HFFc6 (cell line): Measurements from ENCODE around the gene S100A3. TPM values are rescaled to one million over a fixed set of nuclear protein-coding genes. Genes with fewer than 3 reads are reported as not detected.
A peak's percentile ranks its signal among the peaks of the same experiment; 100 is the strongest.
"Not testable (repeated sequence)": the region's sequence is repeated elsewhere in the genome, so short reads cannot be mapped to it uniquely, and the experiment has no call there.

Experiments used
- DNase-seq: peaks from one replicate; pipeline ENCODE4 v3.0.0-alpha.2; 2018
- H3K27ac Mint-ChIP-seq: 2 replicates; pipeline ENCODE4 v1.8.0; 2020; ENCODE audit warnings: mild to moderate bottlenecking, mixed read lengths
- H3K27me3 Mint-ChIP-seq: 2 replicates; pipeline ENCODE4 v1.8.0; 2021; ENCODE audit warnings: mild to moderate bottlenecking, moderate library complexity, mixed read lengths; ENCODE audit not compliant: insufficient read depth
- H3K36me3 Mint-ChIP-seq: 2 replicates; pipeline ENCODE4 v1.8.0; 2021; ENCODE audit warnings: low read depth, mixed read lengths
- H3K4me1 Mint-ChIP-seq: 2 replicates; pipeline ENCODE4 v1.8.0; 2020; ENCODE audit warnings: low read depth, mixed read lengths
- H3K4me3 Mint-ChIP-seq: 2 replicates; pipeline ENCODE4 v1.8.0; 2020; ENCODE audit warnings: mild to moderate bottlenecking, moderate library complexity, mixed read lengths
- H3K9me3 Mint-ChIP-seq: 2 replicates; pipeline ENCODE4 v1.8.0; 2020; ENCODE audit warnings: mild to moderate bottlenecking, mixed read lengths
- total RNA-seq, 6 experiments: library from RNA; stranded (reverse); fragmentation: NEBNext Ultra II Directional; extraction: Animal tissue kit (Norgen Biotek cat#: 25700); gene quantifications; 2 replicates in 1 of 6; 3 replicates in 5 of 6; pipeline ENCODE4 v1.2.3, GENCODE V29; 2021
- TF ChIP-seq, protein P1 (sequence below): fragments of 200-600 bp; sonication (generic); IDR thresholded peaks from 2 replicates; pipeline ENCODE4 v1.5.0; 2021; ENCODE audit warnings: antibody characterized with exemption, mild to moderate bottlenecking

Gene S100A3
- total RNA-seq, 6 experiments from 2014 or later: 3.4 to 5.6 (median 5.1) TPM

DNA sequence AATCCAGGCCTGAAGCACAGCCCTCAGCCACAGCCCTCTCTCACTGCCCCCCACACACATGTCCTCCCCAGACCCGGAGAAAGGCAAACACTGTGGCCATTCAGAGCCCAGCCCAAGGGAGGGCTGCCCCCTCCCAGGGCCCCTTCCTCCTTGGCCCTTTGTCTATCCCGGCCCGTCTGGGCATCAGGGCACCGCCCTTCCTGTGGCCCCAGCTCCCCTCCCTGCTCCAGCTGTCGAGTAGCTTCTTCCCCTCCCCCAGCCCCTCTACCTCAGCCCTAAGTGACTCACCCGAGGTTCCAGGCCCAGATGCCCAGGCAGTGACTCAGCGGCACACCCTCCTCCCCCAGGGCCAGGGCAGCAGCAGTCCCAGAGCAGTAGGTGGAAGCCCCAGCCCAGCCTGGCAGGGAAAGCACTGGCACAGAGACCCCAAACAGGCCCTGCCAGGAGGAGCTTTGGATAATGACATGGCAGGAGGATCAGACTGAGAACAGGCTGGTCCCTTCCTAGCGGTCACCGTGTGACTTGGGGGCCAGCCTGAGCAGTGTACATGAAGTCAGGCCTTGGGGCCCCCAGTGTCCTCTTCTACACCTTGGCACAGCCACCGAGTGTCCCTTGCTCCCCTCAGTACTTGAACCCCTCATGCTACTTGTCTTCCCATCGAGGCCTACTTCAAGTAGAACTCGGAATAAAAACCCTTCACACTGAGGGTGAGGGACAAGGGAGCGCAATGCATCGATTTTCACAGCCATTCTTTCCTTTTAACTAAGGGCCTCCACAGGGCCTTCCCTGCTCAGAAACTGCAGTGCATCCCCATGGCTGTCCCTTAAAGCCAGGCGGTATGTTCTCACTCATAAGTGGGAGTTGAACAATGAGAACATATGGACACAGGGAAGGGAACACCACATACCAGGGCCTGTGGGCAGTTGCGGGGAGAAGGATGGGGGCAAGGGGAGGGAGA is 17.6 kb upstream of the S100A3 start:
- Mint-ChIP-seq H3K27me3 (peaks cover 1% of the 10 kb centered on the region), H3K4me1 (peaks cover 67% of the 10 kb centered on the region), H3K27ac (peak overlapping the region; percentile 100), H3K9me3 (no peaks in the 10 kb centered on the region), H3K4me3 (peak overlapping the region; percentile 69), H3K36me3 (no peaks in the 10 kb centered on the region)
- peak; percentile 97 for DNase-seq
- TF ChIP-seq, protein P1, sequence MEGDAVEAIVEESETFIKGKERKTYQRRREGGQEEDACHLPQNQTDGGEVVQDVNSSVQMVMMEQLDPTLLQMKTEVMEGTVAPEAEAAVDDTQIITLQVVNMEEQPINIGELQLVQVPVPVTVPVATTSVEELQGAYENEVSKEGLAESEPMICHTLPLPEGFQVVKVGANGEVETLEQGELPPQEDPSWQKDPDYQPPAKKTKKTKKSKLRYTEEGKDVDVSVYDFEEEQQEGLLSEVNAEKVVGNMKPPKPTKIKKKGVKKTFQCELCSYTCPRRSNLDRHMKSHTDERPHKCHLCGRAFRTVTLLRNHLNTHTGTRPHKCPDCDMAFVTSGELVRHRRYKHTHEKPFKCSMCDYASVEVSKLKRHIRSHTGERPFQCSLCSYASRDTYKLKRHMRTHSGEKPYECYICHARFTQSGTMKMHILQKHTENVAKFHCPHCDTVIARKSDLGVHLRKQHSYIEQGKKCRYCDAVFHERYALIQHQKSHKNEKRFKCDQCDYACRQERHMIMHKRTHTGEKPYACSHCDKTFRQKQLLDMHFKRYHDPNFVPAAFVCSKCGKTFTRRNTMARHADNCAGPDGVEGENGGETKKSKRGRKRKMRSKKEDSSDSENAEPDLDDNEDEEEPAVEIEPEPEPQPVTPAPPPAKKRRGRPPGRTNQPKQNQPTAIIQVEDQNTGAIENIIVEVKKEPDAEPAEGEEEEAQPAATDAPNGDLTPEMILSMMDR: no peak

DNA sequence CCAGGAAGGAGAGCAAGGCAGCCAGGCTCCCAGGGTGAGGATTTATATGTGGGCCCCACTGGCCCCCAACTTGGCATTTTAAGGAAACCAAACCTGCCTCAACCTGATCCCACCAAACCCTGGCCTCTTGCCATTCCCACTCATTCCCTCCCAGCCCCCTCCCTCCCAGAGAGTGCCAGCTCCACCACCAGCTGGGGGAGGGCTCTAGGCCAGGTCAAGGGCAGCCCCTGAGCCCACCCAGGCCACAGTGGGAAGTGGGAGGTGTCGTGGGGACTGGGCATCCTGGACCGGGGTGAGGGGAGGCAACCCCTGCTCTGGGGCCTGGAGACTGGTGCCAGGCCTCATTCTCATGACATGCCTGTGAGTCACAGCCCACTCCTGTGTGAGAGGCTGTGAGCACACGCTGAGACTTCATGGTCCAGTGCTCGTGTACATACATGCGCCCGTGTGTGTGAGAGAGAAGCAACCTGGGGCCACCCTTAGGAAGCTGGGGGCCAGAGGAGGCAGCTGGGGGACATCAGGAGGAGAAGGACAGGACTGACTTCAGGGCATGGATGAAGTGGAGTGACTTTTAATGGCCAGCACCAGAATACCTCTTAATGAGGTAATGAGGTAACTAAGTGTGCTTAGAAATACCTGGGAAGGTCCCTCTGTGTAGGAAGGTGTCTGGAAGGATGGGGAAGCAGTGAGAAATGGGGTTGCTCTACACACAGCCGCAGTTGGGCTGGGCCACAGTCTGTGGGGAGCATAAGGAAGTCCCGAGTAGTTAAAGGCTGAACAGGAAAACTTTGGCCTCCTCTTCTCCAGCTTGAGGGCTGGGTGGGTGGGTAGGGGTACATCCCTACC is 16.7 kb upstream of the S100A3 start, which contains the start of gene S100A2:
TSS of gene S100A2 (minus strand) at position 316 of the 846 bp plus-strand sequence. CDS start 1,967 bp downstream, outside the sequence.
- no peaks in the 10 kb centered on the region for H3K9me3 Mint-ChIP-seq
- H3K4me3 Mint-ChIP-seq: peak within 1 kb of the TSS; percentile 82
- H3K4me1 Mint-ChIP-seq: peaks cover 67% of the 10 kb centered on the region
- TF ChIP-seq, protein P1: no peak
- no peaks in the 10 kb centered on the region; the same call in 1 of the 2 replicates for H3K36me3 Mint-ChIP-seq
- H3K27me3 Mint-ChIP-seq: peaks cover 1% of the 10 kb centered on the region
- H3K27ac Mint-ChIP-seq: peak within 1 kb of the TSS; percentile 100
- DNase-seq: peak; percentile 81

- H3K36me3 Mint-ChIP-seq: no peaks in the 10 kb centered on the region; the same call in 1 of the 2 replicates
- no peak overlapping the region for H3K4me3 Mint-ChIP-seq
- no peak overlapping the region for H3K27ac Mint-ChIP-seq
Observed at GRCh38 chr1:153563991-153564390, 14.9 kb upstream of the S100A3 start.

DNA sequence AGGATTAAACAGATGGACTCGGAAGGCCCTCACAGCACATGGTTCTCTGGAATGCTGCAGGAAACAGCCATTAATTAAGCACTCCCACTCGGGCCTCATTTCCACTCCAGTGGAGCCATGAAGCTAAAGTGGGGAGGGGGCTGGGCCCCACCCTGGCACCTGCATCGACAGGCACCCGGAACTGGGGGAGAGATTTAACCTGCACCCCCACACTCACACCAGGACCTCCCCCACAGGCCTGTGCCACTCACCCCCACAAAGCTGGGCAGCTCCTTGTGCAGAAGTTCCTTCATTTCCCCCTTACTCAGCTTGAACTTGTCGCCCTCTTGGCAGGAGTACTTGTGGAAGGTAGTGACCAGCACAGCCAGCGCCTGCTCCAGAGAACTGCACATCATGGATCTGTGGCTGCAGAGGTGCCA is 14.4 kb upstream of the S100A3 start:
- H3K4me3 Mint-ChIP-seq: no peak overlapping the region
- peaks cover 2% of the 10 kb centered on the region; the same call in 1 of the 2 replicates for H3K36me3 Mint-ChIP-seq
- no peak for DNase-seq
- TF ChIP-seq, protein P1: no peak
- peaks cover 1% of the 10 kb centered on the region for H3K27me3 Mint-ChIP-seq
- H3K27ac Mint-ChIP-seq: no peak overlapping the region
- no peaks in the 10 kb centered on the region for H3K9me3 Mint-ChIP-seq
- peaks cover 52% of the 10 kb centered on the region for H3K4me1 Mint-ChIP-seq

More at GRCh38 chr1:153563991-153564390, 14.9 kb upstream of the S100A3 start:
- no peak for DNase-seq
- Mint-ChIP-seq H3K9me3 (no peaks in the 10 kb centered on the region), H3K4me1 (peaks cover 57% of the 10 kb centered on the region), H3K27me3 (peaks cover 1% of the 10 kb centered on the region)
- TF ChIP-seq, protein P1: no peak

DNA sequence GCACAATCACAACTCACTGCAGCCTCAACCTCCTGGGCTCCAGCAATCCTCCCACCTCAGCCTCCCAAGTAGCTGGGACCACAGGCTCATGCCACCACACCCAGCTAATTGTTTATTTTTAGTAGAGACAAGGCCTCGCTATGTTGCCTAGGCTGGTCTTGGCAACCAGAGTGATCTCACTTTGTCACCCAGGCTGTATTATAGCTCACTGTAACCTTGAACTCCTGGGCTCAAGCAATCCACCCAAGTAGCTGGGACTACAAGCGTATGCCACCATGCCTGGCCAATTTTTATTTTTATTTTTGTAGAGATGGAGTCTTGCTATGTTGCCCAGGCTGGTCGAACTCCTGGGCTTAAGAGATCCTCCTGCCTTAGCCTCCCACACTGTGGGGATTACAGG is 13.0 kb upstream of the S100A3 start:
- H3K27me3 Mint-ChIP-seq, DNase-seq, H3K36me3 Mint-ChIP-seq, H3K9me3 Mint-ChIP-seq, H3K4me3 Mint-ChIP-seq, H3K27ac Mint-ChIP-seq: not testable (repeated sequence)
- H3K4me1 Mint-ChIP-seq: peaks cover 37% of the 10 kb centered on the region
